ENCODE results near the gene ZNF516.

DNA sequence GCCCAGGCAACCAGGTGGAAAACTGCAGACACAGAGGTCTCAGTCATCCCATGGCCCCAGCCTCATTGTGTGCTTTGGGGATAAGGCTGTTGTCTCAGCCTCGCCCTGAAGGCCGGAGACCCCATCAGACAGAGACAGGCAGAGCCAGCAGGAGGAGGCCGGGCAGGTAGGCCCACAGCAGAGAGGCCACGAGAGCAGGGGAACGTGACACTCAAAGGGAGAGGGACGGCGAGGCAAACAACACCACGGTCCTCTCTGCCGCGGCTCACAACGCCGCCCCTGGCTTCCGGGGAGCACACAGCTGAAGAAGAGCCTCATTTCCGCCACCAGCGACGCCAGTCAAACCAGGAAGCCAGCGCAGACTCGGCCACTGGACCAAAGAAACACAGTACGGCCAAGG lies 103.3 kb downstream of the ZNF516 start:
- TF ChIP-seq TAF1 (IDR thresholded peaks at IDR 0.05; ENCODE audit: borderline replicate concordance, insufficient read depth, low read length) (no peak), SIN3A (IDR thresholded peaks at IDR 0.05; ENCODE audit: borderline replicate concordance, insufficient read depth, low read length) (no peak), POLR2AphosphoS5 (IDR thresholded peaks at IDR 0.05; ENCODE audit: low read depth, low read length) (no peak)
